GM18520 (cell line): ENCODE measurements around the gene SNTG2.

Experiments used
- ATAC-seq: cut with Tn5 transposase; IDR thresholded peaks from one replicate; pipeline ENCODE4 v1.9.1; 2021; ENCODE audit not compliant: unreplicated experiment

Gene SNTG2

DNA sequence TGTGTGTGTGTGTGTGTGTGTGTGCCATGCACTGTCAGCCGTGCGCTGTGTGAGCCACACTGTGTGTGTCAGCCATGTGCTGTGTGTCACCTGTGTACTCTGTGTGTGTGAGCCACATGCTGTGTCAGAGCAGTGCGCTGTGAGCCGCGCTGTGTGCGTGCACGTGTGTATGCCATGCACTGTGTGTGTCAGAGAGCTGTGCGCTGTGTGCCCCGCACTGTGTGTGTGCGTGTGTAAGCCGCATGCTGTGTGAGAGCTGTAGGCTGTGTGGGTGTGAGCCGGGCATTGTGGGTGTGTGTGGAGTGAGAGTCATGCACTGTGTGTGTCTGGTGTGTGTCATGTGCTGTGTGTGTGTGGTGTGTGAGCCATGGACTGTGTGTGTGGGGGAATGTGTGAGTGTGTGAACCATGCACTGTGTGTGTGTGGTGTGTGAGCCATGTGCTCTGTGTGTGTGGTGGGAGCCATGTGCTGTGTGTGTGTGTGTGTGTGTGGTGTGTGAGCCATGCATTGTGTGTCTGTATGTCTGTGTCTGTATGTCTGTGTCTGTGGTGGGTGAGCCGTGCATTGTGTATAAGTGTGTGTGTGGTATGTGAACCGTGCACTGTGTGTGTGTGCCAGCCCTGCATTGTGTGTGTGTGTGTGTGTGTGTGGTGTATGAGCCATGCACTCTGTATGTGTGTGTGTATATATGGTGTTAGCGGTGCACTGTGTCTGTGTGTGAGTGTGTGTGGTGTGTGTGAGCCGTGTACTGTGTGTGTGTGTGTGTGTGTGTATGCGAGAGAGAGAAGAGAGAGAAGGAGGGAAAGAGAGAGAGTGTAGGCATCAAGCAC, 356.3 kb downstream of the SNTG2 start:
- no peak for ATAC-seq

DNA sequence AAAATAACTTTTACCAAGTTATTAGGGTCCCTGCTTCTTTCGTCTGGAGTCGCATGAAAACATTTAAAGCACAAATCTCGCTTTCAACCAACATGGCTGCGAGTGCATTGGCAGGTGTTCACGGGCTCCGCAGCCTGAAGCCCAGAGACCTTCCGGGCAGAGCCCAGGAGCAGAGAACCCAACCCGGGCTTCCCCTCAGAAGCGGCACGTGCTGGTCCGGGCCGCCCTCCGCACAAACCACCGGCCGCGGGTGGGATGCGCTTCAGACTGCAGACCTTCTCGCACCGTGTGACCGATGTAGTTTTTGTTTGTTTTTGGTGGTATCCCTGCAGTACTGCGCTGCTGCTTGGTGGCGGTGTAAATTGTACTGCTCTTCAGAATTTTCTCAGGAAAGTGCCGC, 357.0 kb downstream of the SNTG2 start:
- no peak for ATAC-seq

DNA sequence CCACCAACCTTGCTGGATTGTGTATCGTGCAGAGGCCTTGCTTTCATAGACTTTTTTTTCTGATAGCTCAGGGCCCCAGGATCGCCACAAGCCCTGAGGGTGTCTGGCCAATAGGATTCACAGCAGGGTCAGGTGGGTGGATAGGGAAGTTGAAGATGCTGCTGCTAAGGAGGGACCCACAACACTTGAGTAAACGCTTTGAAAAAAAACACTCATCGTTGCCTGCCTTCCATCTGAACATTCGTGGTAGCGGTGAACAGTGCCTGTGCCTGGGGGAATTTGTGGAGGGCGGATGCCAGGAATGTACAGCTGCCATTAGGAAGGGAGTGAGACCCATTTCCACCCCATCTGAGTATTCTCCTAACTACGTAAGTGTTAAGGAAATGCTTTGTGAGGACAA, 358.0 kb downstream of the SNTG2 start:
- ATAC-seq = no peak

DNA sequence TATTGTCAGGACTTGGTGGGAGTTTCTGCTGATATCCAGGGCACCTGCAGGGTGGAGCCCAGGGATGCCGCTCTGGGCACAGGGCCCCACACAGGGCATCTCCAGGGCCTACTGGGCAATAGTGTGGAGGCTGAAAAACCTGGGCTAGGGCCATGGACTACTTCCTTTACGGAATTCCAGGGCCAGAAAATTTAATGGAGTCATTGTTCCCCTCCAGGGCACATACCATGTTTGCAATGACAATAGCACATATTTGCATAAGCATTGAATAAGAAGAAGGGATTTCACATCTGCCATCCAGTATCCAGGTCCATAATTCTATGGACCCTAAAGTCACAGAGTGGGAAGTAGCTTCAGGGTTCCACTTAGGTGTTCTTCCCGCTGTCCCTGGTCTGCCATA, 358.9 kb downstream of the SNTG2 start:
- no peak for ATAC-seq

DNA sequence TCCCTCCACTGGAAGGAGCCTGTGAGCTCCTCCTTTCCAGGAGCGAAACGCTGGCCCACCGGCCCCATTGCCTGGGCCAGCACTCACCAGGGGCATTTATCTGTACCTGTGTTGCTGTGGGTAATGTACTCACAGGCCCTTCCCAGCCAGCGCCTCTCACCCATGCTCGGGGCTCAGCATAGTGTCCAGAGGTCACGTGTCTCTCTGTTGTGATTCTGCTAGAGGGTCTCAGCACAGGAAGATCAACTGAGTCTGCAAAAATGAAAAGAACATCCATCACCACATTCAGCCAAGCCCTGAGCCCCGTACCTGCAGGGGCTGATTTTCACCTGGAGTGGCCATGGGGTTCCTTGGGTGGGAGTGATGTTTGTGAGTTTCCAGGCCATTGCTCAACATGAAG, 359.6 kb downstream of the SNTG2 start:
- ATAC-seq = no peak

DNA sequence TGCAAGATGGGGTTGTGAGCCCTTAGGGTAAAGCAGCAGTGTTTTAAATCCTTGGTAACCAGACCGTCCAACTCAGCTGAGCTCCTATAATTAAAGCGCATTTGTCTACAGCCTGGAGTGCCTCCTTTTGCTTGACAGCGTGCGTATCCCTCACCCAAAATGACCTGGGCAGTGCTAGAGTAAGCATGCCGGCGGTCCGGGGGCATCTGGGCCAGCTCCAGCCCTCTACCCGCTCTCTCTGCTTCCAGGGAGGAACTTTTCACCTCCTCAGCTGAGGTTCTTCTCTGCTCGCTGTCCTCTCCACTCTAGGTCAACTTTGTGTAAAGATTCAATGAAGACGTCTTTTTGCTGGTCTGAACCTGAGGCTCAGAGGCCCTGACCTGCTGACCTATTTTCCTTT, 360.2 kb downstream of the SNTG2 start:
- ATAC-seq = no peak

DNA sequence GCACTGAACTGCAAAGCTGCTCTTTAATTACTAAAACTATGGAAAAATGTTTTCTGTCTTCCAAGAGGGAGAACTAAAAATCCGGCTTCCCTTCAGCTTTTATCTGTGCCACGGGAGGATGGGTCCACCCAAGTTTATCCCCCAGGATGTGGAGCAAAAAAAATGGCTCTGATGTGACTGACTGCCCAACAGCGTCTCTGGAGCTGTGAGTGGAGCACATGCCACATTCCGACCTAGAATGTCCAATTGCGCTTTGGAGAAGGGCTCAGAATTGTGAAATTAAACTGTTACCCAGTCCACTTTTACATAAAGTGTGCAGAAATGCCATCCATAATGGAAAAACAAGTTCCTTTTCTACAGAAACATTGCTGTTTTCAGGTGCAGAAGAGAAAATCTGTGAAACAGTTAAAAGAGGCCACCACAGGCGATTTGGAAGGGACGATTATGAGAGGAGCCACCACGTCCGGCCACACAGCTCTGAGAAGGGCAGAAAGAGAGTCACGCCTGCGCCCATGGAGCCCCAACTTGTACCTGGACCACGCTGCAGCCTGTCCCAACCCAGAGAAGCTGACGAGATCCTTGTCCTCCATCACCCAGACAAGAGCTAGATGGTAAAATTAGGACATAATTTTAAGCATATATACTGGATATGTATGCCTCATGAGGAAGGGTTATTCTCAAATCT, 362.7 kb downstream of the SNTG2 start:
- ATAC-seq = no peak

DNA sequence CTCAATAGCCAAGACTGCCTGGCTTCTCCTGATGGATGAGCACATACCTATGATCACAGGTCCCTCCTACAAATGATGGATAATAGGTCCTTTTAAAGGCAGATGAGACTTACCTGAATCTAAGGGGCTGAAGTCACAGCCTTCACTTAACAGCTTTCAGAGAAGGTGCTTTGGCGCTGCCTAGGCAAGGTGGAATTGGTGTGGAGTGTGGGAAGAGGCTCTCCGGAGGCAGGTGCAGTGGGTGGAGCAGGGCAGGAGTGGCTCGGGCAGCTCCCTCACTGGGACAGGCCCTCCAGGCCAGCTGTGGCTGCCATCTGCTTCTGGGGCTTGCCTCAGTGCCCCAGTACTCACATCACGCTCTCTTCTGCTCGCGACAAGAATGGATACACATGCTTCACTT, 363.6 kb downstream of the SNTG2 start:
- no peak for ATAC-seq

DNA sequence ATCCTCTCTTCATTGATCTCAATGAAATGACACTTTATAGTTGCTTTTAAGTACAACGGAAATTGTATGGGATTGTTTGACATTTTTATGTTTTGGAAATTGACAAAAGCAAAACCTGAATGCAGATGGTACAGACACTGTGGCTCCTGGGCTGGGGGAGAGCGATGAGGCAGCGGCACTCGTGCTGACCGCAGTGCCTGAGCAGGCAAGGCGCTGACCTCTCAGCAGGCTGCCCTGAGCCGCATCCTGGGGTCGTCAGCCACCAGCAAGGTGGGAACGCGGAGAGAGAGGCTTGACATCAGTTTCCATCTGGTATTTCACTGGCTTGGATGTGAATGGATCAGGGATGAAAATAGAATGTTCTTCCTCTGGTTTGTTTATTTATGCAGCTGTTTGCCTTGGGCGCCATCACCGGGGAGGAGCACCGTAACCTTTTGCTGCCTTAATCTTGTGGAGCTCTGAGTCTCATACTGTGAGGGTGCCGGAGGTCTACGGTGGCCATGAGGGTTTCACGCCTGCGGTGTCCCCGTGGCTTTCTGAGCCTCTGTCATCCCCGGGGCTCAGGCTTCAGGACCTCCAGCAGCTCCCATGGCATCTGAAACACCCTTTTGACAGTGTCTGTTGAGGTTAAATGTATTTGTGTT, 367.8 kb downstream of the SNTG2 start:
- no peak for ATAC-seq

DNA sequence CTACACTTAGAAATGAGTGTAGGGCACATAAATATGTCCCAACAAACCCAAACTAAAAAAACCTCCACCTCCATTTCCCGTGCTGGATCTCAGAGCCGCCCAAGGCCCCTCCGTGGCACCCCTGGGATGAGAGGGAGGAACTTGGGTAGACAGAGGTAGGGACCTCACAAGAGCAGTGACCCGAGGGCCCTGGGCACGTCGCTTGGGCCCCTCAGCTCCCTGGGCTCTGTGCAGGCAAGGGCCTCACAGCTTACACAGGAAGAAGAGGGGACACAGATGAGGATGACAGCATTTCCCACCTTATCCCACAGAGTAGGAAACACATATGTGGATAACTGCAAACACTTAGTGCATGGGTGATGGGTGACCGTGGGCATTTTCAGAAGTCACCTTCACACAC, 368.7 kb downstream of the SNTG2 start:
- ATAC-seq = no peak

DNA sequence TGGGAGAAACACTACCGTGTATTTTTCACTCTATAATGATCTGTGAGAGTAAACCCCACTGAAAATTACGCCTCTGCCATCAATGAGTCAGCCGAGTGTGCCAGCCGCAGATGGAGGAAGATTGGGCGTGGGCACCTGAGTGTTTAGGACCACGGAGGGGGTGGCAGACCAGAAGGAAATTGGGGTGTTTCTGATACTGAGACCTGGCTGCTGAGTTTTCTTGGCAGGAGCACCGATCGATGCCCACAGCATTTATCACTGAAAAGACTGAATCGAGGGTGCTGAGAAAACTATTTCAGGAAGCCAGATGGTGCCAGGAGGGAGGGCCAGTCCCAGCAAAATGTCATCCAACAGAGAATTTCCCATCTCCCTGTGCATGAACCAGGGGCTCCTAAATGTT, 370.7 kb downstream of the SNTG2 start:
- ATAC-seq = no peak

DNA sequence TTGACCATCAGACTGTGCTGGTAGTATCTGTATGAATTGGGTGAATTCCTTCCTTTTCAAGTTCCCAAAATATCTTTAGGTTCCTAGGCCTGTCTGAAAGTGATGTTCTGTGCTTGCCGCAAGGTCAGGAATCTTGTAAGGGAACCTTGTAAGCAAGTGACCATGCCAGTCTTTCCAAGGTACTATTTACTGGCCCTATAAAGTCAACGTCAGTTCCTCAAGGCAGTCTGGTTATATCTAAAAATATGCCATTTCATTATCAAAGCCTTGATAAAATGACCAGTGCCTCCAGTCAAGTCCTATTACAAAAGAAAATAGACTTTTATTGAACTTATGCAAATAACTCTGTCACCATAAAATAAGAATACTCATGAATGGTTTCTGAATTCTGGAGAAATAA, 374.2 kb downstream of the SNTG2 start:
- ATAC-seq = no peak

DNA sequence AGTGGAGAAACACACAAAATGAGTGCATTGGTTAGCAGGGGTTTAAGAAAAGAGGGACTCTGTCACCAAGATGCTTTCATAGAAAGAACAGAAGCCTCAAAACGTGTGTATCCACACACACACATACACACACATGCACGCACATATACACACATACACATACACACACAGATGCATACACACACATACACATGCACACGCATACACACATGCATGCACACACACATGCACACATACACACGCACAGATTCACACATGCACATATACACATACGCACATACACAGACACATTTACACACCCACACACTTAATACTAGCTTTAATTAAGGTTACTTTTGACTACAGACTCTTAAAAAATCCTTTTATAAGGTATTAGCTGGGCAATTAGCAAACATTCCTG, 378.0 kb downstream of the SNTG2 start:
- ATAC-seq = no peak

DNA sequence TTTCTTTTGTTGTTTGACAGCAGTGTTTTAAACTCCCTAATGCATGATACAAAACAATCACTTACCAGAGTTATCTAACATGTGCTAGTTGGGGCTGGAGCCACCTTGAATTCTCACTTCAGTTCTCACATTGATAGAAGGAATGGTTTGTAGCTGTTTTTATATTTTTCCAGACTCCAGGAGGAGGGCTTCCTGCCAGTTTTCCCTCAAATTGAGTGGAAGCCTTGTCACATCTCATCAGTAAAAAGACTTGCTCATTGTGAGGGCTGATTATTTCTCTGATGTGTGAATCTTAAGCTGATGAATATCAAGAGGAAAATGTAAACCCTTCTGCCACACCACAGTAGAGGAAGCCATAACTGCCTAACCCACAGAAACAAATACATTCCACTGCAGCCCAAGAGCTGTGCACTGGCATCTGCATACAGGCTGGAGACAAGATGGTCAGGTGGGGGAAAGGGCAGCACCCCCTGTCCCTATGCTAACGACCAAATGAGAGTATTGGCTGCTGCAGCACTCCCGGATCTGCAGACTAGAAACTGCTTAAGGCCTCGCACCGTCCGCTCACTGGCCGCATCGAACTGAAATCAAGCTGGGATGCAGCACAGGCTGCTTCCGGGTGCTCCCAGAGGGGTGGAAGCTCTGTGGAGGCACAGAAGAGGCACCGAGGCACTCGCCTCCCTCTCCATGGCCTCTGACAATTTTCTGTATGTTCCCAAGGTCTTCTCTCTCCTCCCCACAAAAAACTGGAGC, 388.9 kb downstream of the SNTG2 start:
- ATAC-seq = no peak

DNA sequence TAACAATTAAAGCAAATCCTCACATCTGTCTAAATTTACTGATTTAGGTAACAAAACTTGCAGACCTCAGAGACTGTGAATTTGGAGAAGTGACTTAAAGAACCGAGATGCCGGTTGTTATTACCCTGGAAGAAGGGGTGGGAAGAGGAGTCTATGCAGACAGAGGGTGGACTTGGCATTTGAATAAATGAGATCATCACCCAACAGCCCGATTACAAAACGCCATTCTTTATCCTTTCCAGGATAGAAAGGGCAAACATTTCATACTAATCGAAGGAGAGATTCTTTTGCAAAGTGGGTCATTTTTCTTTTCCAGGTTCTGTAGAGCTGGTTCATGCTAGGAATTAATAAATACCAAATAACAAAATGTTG, 389.5 kb downstream of the SNTG2 start:
- no peak for ATAC-seq

DNA sequence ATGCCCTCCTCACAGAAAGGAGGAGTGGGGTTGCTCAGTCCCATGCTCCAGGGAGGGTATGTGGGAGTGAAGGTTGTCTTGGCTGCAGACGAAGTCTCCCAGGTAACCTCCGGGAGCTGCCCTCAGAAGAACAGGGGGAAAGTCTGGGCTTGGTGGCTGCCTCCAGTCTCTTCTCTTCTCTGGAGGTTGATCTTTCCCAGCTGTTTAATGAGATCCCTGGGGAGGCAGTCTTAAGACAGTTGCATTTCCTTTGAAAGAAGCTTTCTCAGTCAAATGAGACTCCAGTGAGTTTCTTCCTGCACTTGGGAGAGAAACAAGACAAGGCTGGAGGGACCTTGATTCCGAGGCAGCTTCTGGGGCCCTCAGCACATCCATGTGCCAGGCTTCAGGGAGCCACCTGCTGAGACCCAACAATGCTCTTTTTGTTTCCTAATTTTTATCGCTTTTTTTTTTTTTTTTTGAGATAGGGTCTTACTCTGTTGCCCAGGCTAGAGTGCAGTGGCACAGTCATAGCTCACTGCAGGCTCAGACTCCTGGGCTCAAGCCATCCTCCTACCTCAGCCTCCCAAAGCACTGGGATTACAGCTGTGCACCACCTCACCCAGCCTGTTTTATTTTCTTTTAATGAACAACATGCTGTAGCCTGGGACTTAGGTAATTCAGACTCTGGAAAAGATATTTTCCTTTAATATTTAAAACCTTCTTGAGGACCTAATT, 390.9 kb downstream of the SNTG2 start:
- no peak for ATAC-seq

DNA sequence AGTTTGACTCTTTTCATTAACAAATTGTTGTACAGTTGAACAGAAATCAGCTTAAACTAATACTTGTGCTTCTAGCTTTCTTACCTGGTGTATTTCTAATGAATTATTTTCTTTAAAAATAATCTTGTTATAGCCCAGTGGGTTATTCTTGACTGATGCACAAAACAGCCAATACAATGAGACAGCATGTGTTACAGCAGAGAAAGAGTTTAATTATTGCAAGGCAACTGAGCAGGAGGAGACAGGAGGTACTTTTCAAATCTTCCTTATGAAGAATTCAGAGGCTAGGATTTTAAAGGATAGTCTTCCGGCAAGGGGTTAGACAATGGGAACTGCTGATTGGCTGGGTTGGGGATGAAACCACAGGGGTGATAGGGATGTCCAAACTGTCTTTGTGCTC, 398.1 kb downstream of the SNTG2 start:
- no peak for ATAC-seq

DNA sequence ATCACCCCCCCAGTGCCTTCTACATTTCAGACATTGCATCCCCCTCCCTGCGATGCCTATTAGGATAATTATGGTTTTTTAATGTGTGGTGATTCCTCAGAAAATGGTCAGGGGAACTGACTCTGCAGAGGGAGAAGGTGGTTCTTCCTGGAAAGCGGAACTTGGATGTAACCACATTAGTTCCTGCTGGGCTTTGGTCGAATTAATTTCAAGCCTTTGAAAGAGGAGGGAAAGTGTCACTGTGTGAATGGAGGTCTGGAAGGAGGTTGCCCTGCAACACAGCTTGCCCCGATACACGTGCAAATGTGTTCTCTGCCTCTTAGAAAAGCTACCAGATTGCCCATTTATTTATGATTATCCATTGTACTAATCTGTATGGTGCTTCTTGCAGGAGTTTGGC, 399.5 kb downstream of the SNTG2 start:
- no peak for ATAC-seq

DNA sequence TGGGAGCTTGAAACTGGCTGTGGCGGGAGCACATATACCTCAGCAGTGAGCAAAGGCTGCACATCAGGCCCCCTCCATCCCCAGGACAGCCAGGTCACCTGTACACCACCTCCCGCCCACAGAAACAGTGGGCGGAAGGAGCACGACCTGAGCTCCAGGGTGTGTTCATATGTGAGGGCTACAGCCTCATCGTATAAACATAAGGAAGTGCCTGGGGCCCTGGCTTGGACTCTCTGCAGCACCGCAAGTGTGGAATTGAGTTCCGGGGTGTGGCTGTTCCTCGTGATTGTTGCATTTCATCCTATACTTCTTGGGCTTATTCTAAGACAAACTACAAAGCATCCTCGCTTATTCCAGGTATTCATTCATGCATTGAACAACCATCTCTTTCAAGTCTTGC, 402.5 kb downstream of the SNTG2 start:
- ATAC-seq = no peak

DNA sequence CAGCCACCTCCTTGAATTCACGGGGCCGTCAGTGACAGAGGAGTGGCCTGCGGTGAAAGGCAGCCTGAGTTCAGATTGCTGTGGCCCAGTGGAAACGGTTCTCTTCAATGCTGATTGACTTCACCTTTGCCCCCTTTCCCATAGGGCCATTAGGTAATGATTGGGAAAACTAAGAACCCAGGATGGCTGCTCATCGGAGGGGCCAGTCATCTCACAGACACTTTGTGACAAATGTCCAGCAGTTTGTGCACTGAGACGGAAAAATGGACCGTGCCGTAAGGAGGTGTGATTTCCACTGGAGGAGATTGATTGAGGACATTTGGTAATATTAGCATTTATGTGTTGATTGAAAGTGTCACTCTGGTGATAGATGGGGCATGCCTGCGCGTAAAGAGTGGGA, 402.9 kb downstream of the SNTG2 start:
- ATAC-seq = no peak

DNA sequence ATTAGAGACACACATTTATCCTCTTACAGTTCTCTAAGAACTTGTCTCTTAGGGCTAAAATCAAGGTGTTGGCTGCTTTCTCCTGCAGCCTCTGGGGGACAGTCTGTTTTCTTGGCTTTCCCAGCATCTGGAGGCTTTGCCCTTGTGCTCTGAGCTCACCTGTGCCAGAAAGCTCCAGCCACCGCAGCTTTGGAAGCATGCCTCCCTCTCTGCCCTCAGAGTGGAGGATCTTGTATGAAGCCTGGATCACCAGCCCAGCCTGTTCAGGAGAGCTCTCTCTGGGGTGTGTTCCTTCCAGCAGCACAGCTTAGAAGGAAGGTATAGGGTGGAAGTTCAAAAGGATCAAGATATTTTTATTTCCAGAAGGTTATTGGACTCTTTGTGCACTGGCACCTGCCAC, 409.5 kb downstream of the SNTG2 start:
- no peak for ATAC-seq
